Smooth muscle cell (in vitro differentiated cells): ENCODE measurements around the gene MTA2. TPM values are rescaled to one million over a fixed set of nuclear protein-coding genes. Genes with fewer than 3 reads are reported as not detected.
"Not testable (repeated sequence)": the region's sequence is repeated elsewhere in the genome, so short reads cannot be mapped to it uniquely, and the experiment has no call there.

ENCODE experiments used
- DNase-seq: peaks from one replicate; lab custom pipeline; 2025; ENCODE audit not compliant: unreplicated experiment; lab: John Stamatoyannopoulos, UW
- H2AFZ ChIP-seq: fragments of 200-600 bp; sonication (generic); 2 replicates; pipeline ENCODE4 v1.6.0; 2016; ENCODE audit warnings: antibody characterized with exemption, low read depth, mild to moderate bottlenecking
- H3F3A ChIP-seq: fragments of 200-600 bp; sonication (generic); 2 replicates; pipeline ENCODE4 v1.6.0; 2017; ENCODE audit warnings: antibody characterized with exemption, low read depth
- H3K27ac ChIP-seq: fragments of 200-600 bp; sonication (generic); 2 replicates; pipeline ENCODE4 v1.5.1; 2016; ENCODE audit warnings: low read depth, mild to moderate bottlenecking
- H3K27me3 ChIP-seq: fragments of 200-600 bp; sonication (generic); 2 replicates; pipeline ENCODE4 v1.6.1; 2016; ENCODE audit warnings: low read depth, mild to moderate bottlenecking
- H3K36me3 ChIP-seq: fragments of 200-600 bp; sonication (generic); 2 replicates; pipeline ENCODE4 v1.5.1; 2016; ENCODE audit warnings: low read depth
- H3K4me1 ChIP-seq: fragments of 200-600 bp; sonication (generic); 2 replicates; pipeline ENCODE4 v1.5.1; 2016; ENCODE audit warnings: low read depth
- H3K4me2 ChIP-seq: fragments of 200-600 bp; sonication (generic); 2 replicates; pipeline ENCODE4 v1.6.0; 2016; ENCODE audit warnings: mild to moderate bottlenecking
- H3K4me3 ChIP-seq: fragments of 200-600 bp; sonication (generic); 2 replicates; pipeline ENCODE4 v1.5.1; 2016; ENCODE audit warnings: mild to moderate bottlenecking
- H3K79me2 ChIP-seq: fragments of 200-600 bp; sonication (generic); 2 replicates; pipeline ENCODE4 v1.6.0; 2016; ENCODE audit warnings: low read depth, mild to moderate bottlenecking
- H3K9ac ChIP-seq: fragments of 200-600 bp; sonication (generic); 2 replicates; pipeline ENCODE4 v1.6.0; 2016; ENCODE audit warnings: low read depth
- H3K9me3 ChIP-seq: fragments of 200-600 bp; sonication (generic); replicated peaks from 2 replicates; pipeline ENCODE4 v1.5.1; 2016; ENCODE audit warnings: low read depth
- H4K20me1 ChIP-seq: fragments of 200-600 bp; sonication (generic); 2 replicates; pipeline ENCODE4 v1.6.0; 2016; ENCODE audit warnings: low read depth
- WGBS: methylation state at CpG from one replicate; pipeline ENCODE4 v1.1.7; 2016; ENCODE audit warnings: low lambda C conversion rate; 5-methylcytosine and 5-hydroxymethylcytosine counted together
- polyA plus RNA-seq: library from polyadenylated mRNA; unstranded; fragments of >200 nt; fragmentation: Nextera tagmentation; extraction: Ambion mirVana; gene quantifications from 2 replicates; pipeline ENCODE4 v1.2.1, GENCODE V29; 2016
- total RNA-seq: library from RNA; depleted of rRNA; stranded (reverse); fragments of >200 nt; gene quantifications from 2 replicates; pipeline ENCODE4 v1.2.3, GENCODE V29; 2014
- TF ChIP-seq, protein P1 (sequence below): fragments of 200-600 bp; sonication (generic); IDR thresholded peaks from 2 replicates; pipeline ENCODE4 v1.5.1; 2017; ENCODE audit warnings: borderline replicate concordance, mild to moderate bottlenecking, antibody characterized with exemption; ENCODE audit not compliant: insufficient read depth, poor library complexity, severe bottlenecking

The MTA2 gene
- total and polyA plus RNA-seq, 2 experiments from 2014 or later: 22.7 to 65.9 TPM

- H3K4me2 ChIP-seq: peak overlapping the region; percentile 85
- no peak for DNase-seq
- peak overlapping the region; percentile 84 for H3K4me3 ChIP-seq
- WGBS: 20% methylated on average over 17 of the region's 17 CpGs
- H3K4me1 ChIP-seq: no peaks in the 10 kb centered on the region
- peaks cover 14% of the 10 kb centered on the region for H3F3A ChIP-seq
- peaks cover 18% of the 10 kb centered on the region for H3K79me2 ChIP-seq
- peak overlapping the region; percentile 22 for H3K9ac ChIP-seq
- H3K27me3 ChIP-seq: no peaks in the 10 kb centered on the region
- H3K36me3 ChIP-seq: no peaks in the 10 kb centered on the region
- TF ChIP-seq, protein P1, sequence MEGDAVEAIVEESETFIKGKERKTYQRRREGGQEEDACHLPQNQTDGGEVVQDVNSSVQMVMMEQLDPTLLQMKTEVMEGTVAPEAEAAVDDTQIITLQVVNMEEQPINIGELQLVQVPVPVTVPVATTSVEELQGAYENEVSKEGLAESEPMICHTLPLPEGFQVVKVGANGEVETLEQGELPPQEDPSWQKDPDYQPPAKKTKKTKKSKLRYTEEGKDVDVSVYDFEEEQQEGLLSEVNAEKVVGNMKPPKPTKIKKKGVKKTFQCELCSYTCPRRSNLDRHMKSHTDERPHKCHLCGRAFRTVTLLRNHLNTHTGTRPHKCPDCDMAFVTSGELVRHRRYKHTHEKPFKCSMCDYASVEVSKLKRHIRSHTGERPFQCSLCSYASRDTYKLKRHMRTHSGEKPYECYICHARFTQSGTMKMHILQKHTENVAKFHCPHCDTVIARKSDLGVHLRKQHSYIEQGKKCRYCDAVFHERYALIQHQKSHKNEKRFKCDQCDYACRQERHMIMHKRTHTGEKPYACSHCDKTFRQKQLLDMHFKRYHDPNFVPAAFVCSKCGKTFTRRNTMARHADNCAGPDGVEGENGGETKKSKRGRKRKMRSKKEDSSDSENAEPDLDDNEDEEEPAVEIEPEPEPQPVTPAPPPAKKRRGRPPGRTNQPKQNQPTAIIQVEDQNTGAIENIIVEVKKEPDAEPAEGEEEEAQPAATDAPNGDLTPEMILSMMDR: no peak
- peak overlapping the region; percentile 6 for H2AFZ ChIP-seq
- peak overlapping the region; percentile 90 for H3K27ac ChIP-seq
- H3K9me3 ChIP-seq: no peaks in the 10 kb centered on the region
- H4K20me1 ChIP-seq: no peaks in the 10 kb centered on the region
Observed at GRCh38 chr11:62592146-62592815, 9.4 kb downstream of the MTA2 start.

GRCh38 chr11:62591448-62592145 lies 10.1 kb downstream of the MTA2 start, which contains the start of gene TUT1:
Gene TUT1, minus strand, starts transcription at chr11:62591523. Its CDS starts 38 bp downstream, at chr11:62591485.
- Histone ChIP-seq H3K27ac (peak within 1 kb of the TSS; percentile 90), H3K27me3 (no peaks in the 10 kb centered on the region), H3K9me3 (no peaks in the 10 kb centered on the region), H3K4me2 (peak within 1 kb of the TSS; percentile 91), H3K9ac (peak within 1 kb of the TSS; percentile 92), H3K79me2 (peaks cover 18% of the 10 kb centered on the region), H3F3A (peaks cover 14% of the 10 kb centered on the region), H2AFZ (peak within 1 kb of the TSS; percentile 80), H3K4me3 (peak within 1 kb of the TSS; percentile 84), H3K4me1 (no peaks in the 10 kb centered on the region), H3K36me3 (no peaks in the 10 kb centered on the region), H4K20me1 (no peaks in the 10 kb centered on the region)
- TF ChIP-seq, protein P1: no peak
- WGBS: under 1% methylated on average over 58 of the region's 58 CpGs
- peak; percentile 77 for DNase-seq

GRCh38 chr11:62588966-62589637 lies 12.6 kb downstream of the MTA2 start:
- Histone ChIP-seq H3K27me3 (no peaks in the 10 kb centered on the region), H3K36me3 (no peaks in the 10 kb centered on the region), H3K79me2 (peaks cover 18% of the 10 kb centered on the region), H4K20me1 (no peaks in the 10 kb centered on the region), H3K9ac (no peak overlapping the region), H3K4me1 (no peaks in the 10 kb centered on the region), H3K4me3 (no peak overlapping the region), H3F3A (peaks cover 14% of the 10 kb centered on the region), H3K27ac (peak overlapping the region; percentile 18), H3K4me2 (no peak overlapping the region), H2AFZ (no peak overlapping the region), H3K9me3 (no peaks in the 10 kb centered on the region)
- DNase-seq: no peak
- TF ChIP-seq, protein P1: peak; percentile 29
- 75% methylated on average over 18 of the region's 18 CpGs for WGBS

DNA sequence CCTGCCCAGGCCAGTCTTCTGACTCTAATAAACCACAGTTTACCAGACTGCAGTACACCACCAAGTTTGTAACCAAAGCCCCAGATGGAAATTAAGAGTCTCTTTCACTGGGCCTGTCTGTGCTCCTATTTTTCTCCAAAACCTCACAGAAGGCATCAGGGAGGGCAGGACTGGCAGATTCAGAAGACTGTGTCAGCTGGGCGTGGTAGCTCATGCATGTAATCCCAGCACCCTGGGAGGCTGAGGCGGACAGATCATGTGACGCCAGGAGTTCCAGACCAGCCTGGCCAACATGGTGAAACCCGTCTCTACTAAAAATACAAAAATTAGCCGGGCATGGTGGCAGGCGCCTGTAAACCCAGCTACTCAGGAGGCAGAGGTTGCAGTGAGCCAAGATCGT lies 16.3 kb downstream of the MTA2 start:
- H3K27me3 ChIP-seq, H3K27ac ChIP-seq, H2AFZ ChIP-seq, H3K9me3 ChIP-seq, H3K4me2 ChIP-seq, H3F3A ChIP-seq, H4K20me1 ChIP-seq, H3K4me3 ChIP-seq, H3K9ac ChIP-seq, H3K36me3 ChIP-seq, H3K4me1 ChIP-seq, DNase-seq: not testable (repeated sequence)
- 99% methylated on average over 7 of the region's 7 CpGs for WGBS
- H3K79me2 ChIP-seq: peaks cover 17% of the 10 kb centered on the region

GRCh38 chr11:62581735-62582134 lies 19.9 kb downstream of the MTA2 start:
- H3K4me2 ChIP-seq, H3F3A ChIP-seq, H3K9me3 ChIP-seq, DNase-seq, H3K4me1 ChIP-seq, H3K27ac ChIP-seq, H3K27me3 ChIP-seq, H3K4me3 ChIP-seq, H3K79me2 ChIP-seq, H2AFZ ChIP-seq, H3K36me3 ChIP-seq, H4K20me1 ChIP-seq, H3K9ac ChIP-seq: not testable (repeated sequence)
- WGBS: 97% methylated on average over 4 of the region's 4 CpGs
